GM21423 (cell line): Measurements from ENCODE around the gene CLEC20A.

Experiments used
- ATAC-seq: cut with Tn5 transposase; IDR thresholded peaks from one replicate; pipeline ENCODE4 v1.9.1; 2021; ENCODE audit warnings: mild to moderate bottlenecking, moderate library complexity; ENCODE audit not compliant: unreplicated experiment

CLEC20A gene

DNA sequence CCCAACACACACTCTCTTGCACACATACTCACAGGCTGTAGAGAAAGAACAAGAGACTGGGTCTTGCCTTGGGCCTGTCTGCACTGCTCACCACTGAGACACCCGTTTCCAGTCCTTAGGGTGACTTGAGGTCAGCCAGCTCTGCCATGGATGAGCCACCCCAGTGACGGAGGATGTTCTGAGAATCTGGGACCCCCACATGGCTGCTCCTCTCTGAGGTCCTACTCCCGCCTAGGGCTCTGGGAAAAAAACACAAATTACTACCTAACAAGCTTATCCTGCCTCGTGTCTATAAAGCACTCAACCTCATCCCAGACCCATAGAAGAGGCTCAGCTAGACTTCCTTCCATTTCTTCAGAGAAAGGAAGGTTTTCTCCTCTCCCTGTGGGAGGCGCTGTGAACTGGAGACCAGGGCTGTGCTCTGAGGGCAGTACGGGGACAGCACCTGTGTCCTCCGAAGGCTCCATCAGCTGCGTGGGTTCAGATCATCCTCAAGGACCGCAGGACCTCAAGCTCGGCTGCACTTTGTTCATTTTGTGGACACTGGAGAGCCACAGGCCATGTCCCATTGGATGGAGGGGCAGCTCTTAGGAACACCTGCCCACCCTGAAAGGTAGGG, 4.3 kb upstream of the CLEC20A start:
- no peak for ATAC-seq

DNA sequence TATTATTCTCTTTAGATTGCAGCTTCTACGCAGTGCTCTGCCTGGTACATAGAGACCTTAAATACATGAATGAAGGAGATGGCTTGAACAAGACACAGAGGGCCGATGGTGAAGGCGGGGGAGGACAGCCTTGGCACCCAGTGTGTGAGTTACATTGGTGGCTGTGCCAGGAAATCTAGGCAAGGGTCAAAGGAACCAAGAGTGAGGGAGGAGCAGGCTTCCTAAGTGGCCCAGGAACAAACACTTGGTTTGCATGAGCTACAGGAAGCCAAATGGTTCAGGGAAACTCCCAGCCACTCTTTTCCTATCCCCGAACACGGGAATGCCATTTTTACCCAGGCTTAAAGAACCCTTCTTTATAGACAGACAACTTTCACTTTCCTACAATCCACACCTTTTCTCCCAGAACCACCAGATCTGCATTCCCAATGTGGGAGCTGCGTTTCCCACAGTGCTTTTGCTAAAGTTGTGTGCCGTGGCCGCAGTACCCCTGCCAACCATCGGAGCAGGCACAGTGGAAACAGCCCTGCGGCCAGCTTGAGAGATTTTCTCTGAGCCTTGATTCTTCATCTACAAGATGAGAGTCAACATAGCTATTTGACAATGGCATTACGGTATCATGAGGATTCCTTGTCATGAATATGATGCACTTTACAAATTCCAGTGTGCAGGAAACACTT, 3.5 kb upstream of the CLEC20A start:
- ATAC-seq, result no peak

DNA sequence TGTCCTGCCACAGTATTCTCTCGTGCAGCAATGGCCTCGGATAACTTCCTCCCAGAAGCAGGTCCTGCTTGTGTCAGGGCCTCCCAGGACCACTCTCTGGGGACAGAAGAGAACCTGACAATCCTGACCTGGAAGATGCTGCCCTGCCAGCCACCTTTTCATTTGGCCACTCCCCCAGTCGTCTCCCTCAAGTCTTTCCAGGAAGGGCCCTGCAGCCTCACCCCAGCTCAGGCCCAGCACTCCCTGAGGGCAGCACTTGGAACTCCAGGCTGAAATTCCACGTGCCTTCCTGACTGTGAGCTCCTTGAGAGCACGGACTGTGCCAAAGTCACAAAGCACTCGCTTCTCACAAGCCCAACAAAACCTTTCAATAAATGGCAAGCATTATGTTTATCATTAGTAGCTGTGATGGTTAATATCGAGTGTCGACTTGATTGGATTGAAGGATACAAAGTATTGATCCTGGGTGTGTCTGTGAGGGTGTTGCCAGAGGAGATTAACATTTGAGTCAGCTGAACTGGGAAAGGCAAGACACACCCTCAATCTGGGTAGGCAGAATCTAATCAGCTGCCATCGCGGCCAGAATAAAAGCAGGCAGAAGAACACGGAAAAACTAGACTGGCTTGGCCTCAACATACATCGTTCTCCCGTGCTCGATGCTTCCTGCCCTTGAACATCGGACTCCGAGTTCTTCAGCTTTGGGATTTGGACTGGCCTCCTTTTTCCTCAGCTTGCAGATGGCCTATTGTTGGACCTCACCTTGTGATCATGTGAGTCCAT, 2.3 kb upstream of the CLEC20A start:
- no peak for ATAC-seq

DNA sequence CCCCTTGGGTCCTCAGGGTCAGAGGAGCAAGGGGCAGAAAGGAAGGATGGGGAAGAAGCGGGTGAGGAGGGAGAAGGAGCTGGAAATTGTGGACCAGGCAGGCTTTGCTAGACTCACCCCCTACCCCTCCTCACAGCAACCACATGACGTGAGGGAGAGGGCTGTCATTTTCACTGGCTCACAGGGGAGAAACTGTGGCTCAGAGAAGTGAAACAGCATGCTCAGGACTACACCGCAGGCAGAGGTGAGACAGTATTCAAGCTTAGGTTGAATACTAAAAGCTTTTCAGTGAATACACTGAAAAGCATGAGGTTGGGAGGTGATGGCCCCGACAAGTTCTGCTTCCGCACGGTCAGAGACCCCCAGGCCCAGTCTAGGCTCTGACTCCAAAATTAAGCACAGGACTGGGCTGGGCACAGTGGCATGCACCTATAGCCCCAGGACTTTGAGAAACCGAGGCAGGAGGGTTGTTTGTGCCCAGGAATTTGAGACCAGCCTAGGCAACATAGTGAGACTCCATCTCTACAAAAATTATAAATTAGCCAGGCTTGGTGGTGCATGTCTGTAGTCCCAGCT, 1.2 kb upstream of the CLEC20A start:
- ATAC-seq, result no peak

DNA sequence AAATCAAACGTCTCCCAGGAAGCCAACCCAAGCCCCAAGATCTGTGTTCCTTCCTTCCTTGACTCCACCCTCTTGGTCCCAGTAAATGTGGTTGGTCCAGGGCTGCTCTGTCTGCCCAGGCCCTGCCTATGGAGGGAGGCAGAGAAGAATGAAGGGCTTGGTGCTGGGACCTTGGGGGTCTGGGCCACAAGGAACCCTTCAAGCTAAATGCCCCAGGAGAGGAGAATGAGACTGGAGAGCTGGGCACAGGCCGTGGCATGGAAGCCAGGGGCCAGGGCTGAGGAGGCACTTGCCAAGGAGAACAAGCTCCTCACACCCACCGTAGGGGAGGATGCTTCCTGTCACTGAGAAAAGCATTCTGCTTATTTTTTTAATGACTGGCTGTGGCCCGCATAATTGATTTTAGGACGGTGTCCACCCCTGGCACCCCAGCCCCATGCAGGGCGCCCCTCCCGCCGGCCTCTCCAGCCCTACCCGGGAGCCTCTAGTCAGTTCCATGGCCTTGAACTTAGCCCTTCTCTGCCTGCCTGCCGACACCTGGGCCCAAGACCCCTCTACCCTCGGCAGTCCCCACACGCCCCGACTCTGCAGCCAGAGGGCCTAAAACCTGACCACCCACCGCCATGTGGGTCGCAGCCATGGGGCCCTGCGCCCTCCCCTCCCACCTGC, 889 bp downstream of the CLEC20A start:
- no peak for ATAC-seq

DNA sequence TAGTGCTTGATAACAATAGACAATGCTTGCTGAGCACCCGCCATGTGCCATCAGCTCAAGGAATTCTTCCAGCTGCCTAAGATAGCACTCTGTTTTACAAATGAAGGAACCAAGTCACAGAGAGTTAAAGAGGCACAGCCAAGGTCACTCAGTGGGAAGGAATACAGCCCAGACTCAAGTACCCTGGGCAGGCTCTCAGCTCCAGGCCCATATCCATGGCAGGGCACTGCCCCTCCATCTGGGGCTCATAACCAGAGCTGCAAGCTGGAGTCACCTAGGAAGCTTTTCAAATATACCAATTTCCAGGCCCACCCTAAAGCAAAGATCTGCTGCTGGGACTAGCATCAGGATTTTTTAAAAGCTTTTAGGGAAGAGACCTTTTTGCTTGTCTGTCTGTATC, 1.6 kb downstream of the CLEC20A start:
- no peak for ATAC-seq

DNA sequence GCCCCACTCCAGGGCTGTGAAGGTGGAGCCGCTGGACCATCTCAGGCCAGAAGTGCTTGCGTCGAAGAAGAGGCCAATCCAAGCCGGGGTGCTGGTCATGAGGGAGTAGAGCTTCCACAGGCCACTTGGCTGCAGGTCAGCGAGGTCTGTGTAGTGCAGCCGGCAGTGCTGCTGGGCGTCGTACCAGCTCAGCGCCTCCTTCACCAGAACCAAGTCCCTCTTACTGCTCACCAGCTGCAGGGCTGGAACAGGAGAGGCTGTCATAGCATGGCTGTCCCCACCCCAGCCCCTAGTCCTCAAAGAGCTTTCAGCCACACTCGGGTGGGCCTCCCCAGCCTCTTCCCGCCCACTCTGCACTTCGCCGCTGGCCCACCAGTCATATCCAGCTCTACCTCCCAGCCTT, 2.2 kb downstream of the CLEC20A start:
- no peak for ATAC-seq

DNA sequence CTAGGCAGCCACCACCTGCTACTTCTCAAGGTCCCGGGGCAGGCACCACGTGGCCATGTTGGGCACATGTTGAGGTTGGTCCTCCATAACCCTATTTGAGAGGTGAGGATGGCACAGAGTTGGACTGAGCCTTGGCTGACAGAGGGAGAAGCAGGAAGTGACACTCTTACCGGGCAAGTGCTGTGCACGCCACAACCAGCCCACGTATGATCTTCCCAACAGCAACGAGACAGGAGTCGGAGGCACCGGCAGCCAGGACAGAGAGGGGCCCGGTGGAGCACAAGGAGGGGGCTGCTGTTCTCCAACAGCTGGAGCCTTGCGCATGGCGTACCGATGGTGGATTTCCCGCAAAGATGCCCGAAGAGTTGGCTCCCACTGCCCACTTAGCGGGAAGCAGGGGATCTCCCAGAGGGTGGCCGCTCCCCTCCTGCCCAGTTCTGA, 3.4 kb downstream of the CLEC20A start:
- no peak for ATAC-seq

DNA sequence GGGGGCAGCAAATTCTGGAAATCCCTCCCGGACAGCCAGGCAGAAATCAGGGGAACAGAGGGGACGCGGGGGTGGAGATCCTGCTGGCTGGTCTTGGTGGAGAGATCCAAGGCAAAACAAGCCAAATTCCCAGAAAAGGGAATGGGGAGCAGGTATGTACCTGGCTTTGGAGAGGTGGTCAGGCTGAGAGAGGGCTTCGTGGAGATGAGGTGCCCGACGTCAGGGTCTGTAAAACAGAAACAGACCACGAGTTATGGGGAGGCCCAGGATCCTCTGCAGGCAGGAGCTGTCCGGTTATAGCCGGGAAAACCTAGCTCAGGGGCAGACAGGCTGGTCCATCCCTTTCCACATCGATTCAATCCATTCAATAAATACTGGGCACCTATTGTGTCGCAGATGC, 4.4 kb downstream of the CLEC20A start:
- ATAC-seq, result no peak

DNA sequence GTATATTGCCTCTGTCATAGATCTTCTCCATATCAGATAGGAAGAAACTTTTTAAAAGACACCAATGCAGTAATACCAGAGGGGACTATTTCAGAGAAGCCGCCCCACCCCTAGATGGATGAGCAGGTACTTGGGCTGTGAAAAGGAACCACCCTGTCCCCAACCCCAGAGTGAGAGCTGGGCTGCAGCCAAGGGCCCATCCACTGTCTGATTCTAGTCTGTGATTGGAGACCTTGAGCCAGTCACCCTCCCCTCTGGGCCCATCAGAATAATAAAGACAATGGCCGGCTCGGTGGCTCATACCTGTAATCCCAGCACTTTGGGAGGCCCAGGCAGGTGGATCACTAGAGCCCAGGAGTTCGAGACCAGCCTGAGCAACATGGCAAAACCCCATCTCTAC, 5.0 kb downstream of the CLEC20A start:
- ATAC-seq, result no peak

DNA sequence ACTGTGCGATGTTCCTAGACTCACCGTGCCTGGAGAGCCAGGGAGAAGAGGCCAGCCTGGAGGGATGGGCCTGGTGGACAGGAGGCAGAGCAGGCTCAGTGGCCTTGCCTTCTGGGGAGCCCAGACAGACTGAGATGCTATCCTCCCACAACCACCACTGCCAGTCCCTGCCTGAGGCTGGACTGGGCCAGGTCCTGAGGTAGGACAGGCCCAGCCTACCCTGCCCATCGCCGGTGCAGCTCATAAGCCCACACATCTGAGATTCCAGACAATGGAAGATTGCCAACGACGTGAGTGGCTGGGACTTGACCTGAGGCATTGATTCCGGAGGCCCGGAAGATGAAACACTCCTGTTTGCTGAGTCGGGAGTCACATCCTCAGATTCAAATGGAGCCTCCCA, 5.8 kb downstream of the CLEC20A start:
- no peak for ATAC-seq

DNA sequence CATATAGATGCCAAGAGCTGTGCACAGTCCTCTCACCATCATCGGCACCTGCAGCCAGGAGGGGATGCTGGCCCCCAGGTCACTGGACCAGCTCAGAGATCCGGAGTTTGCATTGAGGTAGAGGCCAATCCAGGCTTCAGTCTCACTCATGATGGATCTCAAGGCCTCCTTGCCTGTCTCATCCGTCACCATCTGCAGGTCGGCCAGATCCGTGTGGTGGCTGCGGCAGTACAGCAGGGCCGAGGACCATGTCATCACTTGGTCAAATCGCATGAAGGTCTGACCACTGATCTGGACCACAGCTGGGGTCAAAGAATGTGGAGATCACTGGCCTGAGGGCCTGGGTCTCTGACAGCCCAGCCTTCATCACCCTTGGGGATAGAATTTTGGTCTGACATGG, 6.6 kb downstream of the CLEC20A start:
- no peak for ATAC-seq

DNA sequence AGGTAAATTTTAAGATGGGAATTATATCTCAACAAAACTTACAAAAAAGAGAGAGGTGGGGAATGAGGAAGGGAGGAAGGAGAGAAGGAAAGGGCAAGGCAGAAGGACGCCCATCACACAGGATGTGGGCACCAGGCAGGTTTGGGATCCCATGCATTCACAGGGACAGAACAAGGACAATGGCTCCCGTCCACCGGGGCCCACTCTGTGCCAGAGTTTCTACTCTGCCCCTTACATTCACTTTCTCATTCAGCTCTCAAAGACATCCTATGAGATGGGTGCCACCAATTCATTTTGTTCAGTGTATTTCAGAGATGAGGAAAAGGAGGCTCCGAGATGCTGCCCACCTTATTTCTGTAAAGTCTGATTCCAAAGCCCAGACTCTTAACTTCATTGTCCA, 7.4 kb downstream of the CLEC20A start:
- ATAC-seq, result no peak

DNA sequence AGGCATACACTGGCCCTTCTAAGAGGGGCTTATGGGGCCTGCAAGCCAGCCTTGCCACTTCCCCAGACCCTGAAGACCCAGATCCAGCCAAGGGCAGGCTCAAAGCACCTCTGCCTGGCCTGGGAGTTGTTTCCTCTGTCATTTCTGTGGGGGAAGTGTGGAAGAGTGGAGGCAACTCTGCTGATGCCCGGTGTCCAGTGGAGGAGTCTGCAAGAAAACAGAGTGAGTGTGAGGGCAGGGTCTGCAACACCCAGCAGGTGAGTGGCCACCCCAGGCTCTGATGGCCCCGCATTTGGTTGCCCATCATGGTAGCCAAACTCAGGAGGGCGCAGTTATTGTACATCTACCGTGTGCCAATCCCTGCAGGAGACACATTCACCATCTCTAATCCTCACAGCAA, 8.4 kb downstream of the CLEC20A start:
- ATAC-seq, result no peak

DNA sequence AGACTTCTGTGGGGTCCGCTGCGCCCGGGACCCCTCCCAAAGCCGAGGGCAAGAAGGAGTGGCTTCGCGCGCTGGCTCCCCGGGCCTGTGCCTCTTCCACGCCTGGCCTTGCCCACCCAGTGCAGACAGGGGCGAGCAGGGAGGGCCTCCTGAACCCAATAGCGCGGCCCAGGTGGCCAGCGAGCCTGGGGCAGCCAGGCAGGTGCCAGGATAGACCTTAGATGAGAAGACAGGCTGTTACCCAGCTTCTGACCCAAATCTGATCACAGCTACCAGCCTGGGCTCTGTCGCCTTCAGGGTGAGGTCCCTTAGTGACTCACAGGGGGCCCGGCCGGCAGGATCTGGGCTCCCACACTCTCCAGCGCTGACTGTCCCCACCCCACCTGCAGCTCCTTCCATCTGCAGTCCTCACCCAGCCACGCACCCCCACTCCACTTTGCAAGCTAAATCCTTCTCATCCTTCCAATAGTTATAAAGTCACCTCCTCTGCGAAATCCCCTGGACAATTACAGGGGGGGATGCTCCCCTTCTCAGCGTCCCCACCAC, 9.6 kb downstream of the CLEC20A start:
- ATAC-seq, result no peak

DNA sequence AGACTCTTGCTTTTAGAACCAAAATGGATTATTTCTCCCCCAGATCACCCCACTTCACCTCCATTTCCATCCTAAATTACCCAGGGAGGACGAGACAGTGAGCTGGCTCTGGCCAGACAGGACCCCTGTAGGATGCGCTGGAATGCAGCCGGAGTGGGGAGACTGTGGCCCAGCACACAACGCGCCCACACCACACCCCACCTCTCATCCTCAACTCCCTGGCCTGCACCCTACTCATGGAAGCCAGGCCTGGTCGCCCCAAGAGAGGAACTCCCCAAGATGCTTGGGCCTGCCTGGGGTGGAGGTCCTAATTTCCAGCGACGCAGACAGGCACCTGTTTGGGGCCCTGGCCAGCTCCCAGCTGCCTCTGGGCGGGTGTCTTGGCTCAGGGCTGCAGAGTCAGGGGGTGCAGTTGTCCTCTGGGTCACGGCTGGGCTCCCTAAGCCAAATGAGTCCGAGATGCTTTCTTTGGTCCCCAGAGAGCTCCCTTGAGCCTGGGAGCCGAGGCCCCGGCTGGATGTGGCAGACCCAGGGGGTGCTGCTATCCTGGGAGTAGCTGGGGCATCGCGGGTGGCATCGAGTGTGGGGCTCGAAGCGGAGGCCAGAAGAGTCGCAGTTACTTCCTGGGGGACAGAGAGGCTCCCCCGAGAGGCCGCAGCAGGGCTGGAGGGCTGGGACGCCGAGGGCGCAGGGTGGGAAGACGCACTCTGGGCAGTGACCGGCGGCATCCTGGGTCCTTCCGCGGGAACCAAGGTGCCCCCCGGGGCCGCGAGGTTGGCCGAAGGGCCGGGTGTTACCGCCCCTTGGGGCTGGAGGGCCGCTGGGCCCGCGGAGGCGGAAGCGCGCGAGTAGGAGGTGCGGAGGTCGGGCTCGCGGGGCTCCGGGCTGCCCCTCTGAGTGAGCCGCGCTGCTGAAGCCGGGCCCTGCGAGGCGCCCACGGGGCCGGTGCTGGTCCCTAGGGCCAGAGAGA, 10.4 kb downstream of the CLEC20A start:
- ATAC-seq, result no peak

DNA sequence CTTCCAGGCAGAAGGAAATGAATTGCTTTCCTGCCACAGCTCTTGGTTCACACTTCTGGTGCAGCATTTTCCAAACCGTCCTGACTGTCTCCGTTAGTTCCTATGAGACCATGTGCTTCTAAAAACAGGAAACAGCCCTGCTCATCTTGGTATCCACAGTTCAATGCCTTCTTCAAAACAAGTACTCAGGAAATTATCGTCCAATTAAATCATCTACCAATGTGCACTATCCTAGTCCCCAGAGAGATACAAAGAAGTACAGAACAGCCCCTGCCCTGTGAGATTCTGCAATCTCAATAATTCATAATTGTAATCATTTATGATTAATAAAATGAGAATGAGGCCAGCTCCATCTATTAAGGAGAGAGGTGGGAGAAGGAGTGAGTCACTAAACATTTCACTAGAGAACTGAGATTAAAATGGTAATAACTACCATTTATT, 11.2 kb downstream of the CLEC20A start:
- ATAC-seq, result no peak

DNA sequence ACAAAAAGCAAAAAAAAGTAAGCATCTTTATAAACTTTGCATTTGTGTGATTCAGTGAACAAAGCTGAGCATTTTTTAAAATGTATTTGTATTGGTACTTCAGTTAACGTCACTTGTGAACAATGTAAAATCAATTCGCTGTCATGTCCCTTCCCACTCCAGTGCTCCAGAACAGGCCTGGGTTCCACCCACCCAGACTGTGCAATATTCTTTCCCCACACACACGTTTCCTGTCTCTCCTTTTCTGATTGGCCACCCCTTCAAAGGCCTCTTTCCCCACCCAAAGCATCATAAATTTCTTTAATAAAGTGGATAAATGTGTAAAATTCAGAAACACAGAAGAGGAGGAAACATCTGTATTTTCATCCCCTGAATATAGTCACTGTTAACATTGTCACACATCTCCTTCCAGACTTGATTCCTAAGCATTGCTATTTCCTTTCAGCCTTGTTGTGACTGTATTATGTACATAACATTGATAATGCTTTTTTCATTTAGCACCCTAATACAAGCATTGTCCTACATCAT, 12.0 kb downstream of the CLEC20A start:
- ATAC-seq, result no peak

DNA sequence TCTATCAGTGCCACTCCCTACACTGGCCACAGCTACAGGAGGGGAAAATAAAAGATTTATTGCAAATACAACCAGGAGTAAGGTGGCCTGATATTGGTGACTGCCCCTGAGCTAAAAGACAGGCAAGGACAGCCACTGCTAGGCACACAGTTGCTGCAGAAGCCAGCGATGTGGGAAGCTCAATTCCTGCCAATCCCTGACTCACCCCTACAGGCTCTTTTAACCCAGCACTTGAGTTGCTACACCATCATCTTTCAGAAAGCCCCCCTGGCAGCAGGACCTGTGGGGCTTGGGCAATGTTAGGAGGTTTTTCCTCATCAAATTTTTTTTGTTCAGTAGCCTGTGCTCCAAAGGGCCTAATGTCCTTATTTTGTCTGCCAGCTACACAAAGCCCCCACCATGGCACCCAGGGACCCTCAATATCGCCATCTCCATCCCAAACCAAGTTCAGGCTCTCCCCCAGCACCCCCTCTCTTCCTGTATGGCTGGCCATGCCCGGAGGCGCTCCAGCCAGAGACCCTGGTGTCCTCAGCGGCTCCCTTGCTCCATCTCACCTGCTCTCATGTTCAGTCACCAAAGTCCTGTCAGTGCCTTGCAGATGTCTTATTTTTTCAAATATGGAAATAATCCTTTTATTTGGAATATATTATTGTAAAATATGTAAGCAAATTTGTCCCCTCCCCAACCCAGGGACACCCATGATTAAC, 13.4 kb downstream of the CLEC20A start:
- no peak for ATAC-seq
